ENCODE results near the gene ATF4.

The ATF4 gene

DNA sequence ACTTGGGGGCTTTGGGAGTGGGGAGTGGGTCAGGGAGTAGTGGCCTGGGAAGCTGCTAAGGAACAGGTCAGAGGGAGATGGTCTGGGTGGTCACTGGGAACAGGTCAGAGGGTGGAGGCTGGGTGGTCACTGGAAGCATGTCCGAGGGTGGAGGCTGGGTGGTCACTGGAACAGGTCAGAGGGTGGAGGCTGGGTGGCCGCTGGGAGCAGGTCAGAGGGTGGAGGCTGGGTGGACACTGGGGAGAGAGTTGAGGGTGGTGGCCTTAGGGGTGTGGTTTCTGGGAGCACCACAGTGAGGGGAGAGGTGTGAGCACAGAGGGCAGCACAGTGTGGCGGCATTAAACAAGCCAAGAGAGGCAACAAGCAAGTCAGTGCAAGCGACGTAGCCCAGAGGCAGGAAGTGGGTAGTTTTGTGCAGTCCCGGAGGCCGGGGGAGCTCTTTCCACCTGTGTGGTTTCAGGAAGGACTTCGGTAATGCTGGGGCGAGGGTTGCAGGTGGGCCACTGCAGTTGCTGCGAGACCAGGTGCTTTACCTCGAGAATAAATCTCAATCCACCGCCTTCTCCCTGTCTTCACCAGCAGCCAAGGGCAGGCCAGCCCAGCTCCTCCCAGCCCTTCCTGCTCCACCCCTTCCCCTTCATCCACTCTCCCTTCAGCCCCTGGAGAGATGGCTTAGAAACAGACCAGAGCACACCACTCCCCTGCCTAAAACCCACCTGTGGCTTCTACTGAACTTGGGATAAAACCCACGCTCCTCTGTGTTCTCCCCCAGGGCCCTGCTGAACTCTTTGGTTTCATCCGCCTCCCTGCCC lies 47.0 kb downstream of the ATF4 start:
- TF ChIP-seq, protein P1, sequence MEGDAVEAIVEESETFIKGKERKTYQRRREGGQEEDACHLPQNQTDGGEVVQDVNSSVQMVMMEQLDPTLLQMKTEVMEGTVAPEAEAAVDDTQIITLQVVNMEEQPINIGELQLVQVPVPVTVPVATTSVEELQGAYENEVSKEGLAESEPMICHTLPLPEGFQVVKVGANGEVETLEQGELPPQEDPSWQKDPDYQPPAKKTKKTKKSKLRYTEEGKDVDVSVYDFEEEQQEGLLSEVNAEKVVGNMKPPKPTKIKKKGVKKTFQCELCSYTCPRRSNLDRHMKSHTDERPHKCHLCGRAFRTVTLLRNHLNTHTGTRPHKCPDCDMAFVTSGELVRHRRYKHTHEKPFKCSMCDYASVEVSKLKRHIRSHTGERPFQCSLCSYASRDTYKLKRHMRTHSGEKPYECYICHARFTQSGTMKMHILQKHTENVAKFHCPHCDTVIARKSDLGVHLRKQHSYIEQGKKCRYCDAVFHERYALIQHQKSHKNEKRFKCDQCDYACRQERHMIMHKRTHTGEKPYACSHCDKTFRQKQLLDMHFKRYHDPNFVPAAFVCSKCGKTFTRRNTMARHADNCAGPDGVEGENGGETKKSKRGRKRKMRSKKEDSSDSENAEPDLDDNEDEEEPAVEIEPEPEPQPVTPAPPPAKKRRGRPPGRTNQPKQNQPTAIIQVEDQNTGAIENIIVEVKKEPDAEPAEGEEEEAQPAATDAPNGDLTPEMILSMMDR (conservative IDR thresholded peaks at IDR 0.05): no peak
- H3K27ac ChIP-seq: no peak overlapping the region

DNA sequence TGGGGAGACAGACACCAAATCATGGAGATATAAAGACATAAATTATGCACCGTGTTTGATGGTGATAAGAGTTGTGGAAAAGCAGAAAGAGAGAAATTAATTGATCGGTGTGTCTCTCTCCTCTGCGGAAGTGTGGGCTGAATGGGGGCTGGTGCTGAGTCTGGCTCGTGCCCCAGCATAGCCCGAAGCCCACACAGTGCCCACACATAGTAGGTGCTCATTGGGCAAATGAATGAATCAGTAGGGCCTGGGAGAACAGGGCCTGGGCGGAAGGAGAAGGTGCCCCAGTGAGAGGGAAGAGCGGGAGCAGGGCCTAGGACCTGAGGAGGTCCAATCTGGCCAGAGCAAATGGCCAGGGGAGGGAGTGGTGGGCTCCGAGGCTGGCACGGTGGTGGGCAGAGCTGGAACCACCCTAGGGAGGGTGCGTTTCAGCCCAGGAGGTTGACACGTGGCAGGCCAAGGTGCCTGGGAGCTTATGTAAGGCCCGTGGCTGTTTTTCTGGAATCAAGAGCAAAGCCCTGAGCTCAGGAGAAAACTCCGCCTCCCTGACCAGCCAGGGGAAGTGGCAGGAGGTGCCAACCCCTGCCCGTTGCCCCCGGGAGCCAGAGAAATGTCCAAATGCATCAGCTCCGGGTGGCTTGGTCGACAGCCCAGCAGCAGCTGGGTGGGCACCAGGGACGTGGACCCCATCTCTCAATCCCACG lies 48.1 kb downstream of the ATF4 start:
- TF ChIP-seq, protein P1 (conservative IDR thresholded peaks at IDR 0.05): no peak
- H3K27ac ChIP-seq: no peak overlapping the region

DNA sequence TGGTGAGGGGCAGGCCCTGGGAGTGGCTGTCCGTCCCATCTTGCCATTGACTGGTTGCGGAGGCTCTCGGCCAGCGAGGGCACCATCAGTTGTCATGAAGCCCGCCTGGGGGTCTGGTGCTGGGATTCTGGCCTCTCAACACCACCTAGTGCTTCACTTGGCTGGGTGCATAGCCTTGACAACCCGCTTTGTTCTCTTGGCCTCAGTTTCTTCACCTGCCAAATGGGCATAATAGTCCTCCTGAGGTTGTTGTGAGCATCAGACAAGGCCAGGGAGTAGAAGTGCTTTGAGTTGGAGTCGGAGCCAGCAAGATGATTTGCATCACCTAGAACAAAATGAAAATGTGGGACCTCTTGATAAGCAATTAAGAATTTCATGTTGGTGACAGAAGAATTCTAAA lies 48.7 kb downstream of the ATF4 start:
- TF ChIP-seq, protein P1 (conservative IDR thresholded peaks at IDR 0.05): no peak
- H3K27ac ChIP-seq: no peak overlapping the region

DNA sequence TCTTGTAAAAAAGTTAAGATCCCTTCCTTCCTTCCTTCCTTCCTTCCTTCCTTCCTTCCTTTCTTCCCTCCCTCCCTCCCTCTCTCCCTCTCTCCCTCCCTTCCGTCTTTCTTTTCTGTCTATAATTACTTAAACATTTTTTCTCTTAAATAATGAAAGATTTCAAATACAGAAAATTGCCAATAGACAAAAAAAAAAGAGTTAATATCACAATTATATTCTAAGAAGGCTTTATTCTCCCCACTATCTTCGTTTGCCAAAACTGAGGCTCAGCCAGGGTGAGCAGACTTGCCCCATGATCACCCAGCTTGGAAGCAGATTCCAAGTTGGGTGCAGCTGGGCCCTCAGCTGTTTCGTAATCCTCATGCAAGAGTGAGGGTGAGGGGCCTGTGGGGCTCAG lies 49.9 kb downstream of the ATF4 start:
- no peak overlapping the region for H3K27ac ChIP-seq
- TF ChIP-seq, protein P1 (conservative IDR thresholded peaks at IDR 0.05): no peak

DNA sequence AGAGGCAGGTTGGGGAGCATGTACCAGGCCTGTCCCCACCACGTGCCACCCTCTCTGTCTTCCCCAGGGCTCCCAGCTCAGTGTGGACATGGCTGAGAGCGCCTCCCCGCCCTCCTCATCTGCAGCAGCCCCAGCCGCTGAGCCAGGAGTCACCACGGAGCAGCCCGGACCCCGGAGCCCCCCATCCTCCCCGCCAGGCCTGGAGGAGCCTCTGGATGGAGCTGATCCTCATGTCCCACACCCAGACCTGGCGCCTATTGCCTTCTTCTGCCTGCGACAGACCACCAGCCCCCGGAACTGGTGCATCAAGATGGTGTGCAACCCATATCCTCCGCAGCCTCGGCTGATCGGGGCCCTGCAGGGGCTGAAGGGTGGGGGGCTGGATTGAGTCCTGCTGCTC lies 50.3 kb downstream of the ATF4 start, which contains the start of gene CACNA1I:
Gene CACNA1I (plus strand): TSS at position 89 of the 400 bp plus-strand sequence. CDS start 0 bp downstream, at position 89.
- no peak within 1 kb of the TSS for H3K27ac ChIP-seq

DNA sequence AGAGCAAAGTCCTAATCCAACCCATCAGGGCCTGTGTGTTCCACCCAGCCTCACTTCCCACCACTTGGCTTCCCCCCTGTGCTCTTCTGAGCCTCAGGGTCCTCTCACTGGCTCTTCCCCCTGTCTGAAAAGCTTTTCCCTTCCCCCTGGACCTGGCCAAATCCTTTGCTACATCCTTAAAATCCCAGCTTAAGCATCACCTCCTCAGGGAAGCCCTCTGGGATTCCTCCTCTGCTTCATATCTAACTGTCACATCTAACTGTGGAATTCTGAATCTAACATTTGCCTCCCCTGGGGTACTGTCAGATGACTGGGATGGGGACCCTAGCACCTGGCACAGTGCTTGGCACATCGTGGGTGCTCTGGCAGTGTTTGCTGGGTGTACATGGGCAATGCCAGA lies 51.2 kb downstream of the ATF4 start:
- TF ChIP-seq, protein P1 (conservative IDR thresholded peaks at IDR 0.05): no peak
- no peak overlapping the region for H3K27ac ChIP-seq

More for the DNA sequence above, 50.3 kb downstream of the ATF4 start, which contains the start of gene CACNA1I:
- TF ChIP-seq, protein P1 (conservative IDR thresholded peaks at IDR 0.05): no peak

Measured in VCaP (cell line).